LNCAP (cell line): ENCODE results near the gene ANKRD11.

Experiments used
- TF ChIP-seq, protein P1 (sequence below): fragments of 450-650 bp; IDR thresholded peaks from 2 replicates; pipeline ENCODE4 v1.5.1; 2017; ENCODE audit warnings: mild to moderate bottlenecking

ANKRD11 gene

DNA sequence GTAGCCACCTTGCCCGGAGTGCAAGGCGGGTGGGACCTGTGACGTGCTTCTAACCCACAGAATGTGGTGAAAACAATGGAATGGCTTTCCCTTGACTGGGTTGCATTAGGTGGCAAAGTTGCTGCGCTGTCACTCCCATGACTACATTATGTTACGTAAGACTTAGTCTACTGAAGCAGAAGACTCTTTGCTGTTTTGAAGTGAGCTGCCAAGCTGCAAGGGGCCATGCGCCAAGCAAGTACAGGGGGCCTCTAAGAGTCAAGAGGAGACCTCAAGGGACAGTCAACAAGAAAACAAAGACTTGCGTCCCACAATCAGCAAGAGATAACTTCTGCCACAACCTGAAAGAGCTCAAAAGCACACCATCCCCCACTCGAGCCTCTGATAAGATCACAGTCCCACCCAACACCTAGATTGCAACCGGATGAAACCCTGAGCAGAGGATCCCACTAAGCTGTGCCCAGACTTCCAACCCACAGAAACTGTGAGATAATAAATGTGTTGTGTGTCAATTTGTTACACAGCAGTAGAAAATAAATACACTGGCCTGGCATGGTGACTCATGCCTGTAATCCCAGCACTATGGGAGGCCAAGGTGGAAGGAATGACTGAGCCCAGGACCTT, 16.5 kb downstream of the ANKRD11 start:
- TF ChIP-seq, protein P1, sequence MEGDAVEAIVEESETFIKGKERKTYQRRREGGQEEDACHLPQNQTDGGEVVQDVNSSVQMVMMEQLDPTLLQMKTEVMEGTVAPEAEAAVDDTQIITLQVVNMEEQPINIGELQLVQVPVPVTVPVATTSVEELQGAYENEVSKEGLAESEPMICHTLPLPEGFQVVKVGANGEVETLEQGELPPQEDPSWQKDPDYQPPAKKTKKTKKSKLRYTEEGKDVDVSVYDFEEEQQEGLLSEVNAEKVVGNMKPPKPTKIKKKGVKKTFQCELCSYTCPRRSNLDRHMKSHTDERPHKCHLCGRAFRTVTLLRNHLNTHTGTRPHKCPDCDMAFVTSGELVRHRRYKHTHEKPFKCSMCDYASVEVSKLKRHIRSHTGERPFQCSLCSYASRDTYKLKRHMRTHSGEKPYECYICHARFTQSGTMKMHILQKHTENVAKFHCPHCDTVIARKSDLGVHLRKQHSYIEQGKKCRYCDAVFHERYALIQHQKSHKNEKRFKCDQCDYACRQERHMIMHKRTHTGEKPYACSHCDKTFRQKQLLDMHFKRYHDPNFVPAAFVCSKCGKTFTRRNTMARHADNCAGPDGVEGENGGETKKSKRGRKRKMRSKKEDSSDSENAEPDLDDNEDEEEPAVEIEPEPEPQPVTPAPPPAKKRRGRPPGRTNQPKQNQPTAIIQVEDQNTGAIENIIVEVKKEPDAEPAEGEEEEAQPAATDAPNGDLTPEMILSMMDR: no peak

DNA sequence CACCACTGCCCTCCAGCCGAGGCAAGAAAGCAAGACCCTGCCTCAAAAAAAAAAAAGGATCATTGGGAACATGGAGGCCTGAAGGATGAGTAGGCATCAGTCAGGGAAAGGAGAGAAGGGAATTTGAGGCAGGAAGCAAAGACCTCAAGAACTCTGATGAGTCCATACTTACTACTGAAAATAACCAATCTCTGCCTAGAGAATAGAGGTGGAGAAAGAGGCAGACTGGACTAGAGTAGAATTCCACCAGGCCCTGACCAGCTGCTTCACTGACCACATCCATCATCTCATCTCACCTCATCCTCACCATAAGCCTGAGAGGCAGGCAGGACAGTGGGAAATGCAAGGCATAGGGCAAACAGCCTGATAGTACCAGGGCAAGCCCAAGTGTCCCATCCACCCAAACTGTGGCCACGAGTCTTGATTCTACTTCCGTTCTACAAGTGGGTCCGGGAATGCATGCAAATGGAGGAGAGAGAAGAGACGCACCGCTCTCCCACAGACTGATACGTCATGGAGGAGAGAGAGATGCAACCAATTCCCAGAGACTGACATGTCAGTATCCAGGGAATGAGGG, 17.1 kb downstream of the ANKRD11 start:
- TF ChIP-seq, protein P1: no peak

DNA sequence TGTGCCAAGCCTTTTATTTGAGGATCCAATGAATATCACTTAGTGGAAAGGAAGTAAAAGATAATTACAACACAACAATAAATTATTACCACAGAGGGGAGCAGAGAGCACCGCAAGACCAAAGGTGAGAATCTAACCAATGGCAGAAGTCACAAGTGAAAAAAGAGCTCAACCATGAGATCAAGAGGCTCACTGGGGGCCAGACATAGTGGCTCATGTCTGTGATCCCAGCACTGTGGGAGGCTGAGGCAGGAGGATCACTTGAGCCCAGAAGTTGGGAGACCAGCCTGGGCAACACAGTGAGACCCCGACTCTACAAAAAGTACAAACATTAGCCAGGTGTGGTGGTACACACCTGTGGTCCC, 17.7 kb downstream of the ANKRD11 start:
- TF ChIP-seq, protein P1: no peak

DNA sequence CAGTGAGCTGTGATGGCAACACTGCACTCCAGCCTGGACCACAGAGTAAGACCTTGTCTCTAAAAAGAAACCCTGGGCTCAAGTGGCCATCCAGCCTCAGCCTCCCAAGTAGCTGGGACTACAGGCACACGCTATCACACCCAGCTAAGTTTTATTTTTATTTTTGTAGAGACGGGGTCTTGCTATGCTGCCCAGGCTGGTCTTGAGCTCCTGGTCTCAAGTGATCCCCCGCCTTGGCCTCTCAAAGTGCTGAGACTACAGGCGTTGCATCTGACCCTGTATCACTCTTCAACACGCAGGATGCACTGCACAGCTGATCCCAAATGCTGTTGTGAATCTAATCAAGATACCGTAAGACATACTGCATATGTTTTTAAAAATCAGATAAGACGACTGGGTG, 23.0 kb downstream of the ANKRD11 start:
- TF ChIP-seq, protein P1: no peak

DNA sequence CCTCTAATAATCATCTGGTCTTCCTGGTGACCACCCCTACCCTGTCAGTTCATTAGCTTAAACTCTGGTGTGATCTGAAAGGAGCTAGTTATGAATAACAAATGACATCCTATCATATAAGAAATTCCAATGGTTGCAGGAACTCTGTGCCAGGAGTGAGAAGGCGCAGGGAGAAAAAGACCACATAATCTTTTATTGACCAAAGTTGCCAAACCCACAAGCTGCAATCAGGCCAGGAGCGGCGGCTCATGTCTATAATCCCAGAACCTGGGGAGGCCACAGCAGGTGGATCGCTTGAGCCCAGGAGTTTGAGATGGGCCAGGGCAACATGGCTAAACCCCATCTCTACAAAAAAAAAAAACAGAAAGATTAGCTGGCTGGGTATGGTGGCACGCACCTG, 23.4 kb downstream of the ANKRD11 start:
- TF ChIP-seq, protein P1: no peak

DNA sequence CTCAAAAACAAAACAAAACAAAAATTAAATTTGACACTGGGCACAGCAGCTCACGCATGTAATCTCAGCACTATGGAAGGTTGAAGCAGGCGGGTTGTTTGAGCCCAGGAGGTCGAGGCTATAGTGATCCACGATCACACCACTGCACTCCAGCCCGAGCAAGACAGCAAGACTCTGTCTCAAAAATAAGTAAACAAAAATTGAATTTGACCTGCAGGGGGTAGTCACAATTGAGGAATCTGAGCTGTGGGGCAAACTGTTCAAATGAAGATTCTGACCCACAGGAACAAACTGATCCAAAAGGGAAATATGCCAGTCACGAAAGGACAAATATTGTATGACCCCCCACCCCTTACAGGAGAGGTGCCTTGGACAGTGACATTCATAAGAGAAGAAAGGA, 29.8 kb downstream of the ANKRD11 start:
- TF ChIP-seq, protein P1: no peak

DNA sequence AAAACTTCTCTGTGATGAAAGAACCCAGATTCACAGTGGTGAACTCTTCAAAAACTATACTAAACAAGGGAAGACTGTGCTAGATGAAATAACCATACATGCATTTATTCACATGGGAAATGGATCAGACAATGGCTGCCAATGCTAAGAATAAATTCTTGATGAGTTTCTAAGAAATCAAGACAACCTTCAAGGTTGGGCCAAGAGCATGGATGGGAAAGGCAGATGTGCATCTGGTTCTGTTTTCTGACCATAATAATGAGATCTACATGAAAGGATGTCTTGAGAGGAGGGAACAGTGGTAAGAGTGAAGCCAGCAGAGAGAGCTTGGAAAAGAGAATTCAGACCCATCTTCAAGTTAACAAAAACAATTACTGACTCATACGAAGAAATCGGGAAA, 31.4 kb downstream of the ANKRD11 start:
- TF ChIP-seq, protein P1: no peak

DNA sequence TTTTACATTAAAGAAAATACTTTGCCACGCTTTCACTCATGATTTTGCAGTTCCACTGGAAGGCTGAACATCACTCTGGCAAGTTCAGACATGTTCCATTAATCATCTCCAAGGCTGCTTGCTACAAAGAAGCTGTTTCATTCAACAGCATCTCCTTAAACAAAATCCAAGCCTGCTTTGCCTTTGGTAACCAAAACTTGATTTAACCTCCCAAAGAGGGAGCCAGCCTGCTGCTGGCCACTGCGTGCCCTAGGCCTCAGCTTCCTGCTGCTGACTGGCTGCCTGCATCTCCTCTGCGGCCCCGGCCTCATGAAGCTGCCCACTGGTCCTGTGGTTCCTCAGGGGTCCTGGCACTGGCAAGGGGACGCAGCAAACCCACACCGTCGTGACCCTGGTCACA, 31.8 kb downstream of the ANKRD11 start:
- TF ChIP-seq, protein P1: no peak
